Mesenteric fat pad (tissue), 1 donor: Measurements from ENCODE around the gene SLFN11. TPM values are rescaled to one million over a fixed set of nuclear protein-coding genes. Genes with fewer than 3 reads are reported as not detected.
"Not testable (repeated sequence)": the region's sequence is repeated elsewhere in the genome, so short reads cannot be mapped to it uniquely, and the experiment has no call there.

Source experiments
- DNase-seq: peaks from one replicate; pipeline ENCODE4 v3.0.0-alpha.2; 2020; ENCODE audit warnings: low spot score
- total RNA-seq: library from RNA; stranded (reverse); fragmentation: NEBNext Ultra II Directional; extraction: Animal tissue kit (Norgen Biotek cat#: 25700); gene quantifications from one replicate; pipeline ENCODE4 v1.2.1, GENCODE V29; 2021
- donor health status: DM: yes; HTN: yes; CAD: no.

SLFN11 gene
- total RNA-seq, 1 donor from 2014 or later = 54.7 TPM

DNA sequence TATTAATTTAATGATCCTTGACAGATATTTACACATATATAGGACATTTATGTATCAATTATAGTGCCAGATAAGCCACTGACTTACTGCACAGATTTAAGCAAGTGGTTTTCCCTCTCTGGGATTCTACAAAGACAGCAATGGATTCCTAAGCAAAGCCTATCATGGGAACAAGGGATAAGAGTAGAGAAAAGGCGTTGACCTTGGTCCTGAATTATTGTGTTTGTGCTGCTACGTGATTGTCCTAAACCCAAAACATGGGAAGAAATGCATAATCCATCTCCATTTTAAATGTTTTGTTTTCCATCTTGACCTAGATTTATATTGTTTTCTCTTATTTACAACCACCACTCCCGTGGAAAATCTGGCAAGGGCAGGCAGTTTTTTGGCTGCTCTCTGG lies 14.0 kb downstream of the SLFN11 start:
- no peak for DNase-seq

DNA sequence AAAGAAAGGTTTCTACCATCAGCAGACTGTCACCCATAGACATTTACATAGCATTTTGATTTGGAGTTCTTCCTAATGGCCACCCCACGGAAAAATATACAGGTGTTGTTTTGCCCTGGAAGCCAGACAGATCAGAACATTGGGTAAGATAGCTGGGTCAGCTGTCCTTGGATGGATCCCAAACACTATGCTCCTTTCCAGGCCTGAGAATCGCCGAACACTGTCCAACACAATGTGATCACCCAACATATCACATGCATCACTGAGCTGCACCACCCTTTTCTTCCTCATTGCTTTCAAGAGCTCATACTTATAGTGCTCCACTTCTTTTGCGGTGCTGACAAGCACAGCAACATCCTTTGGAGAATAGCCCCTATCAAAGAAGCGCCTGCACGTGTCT lies 21.1 kb downstream of the SLFN11 start:
- no peak for DNase-seq

DNA sequence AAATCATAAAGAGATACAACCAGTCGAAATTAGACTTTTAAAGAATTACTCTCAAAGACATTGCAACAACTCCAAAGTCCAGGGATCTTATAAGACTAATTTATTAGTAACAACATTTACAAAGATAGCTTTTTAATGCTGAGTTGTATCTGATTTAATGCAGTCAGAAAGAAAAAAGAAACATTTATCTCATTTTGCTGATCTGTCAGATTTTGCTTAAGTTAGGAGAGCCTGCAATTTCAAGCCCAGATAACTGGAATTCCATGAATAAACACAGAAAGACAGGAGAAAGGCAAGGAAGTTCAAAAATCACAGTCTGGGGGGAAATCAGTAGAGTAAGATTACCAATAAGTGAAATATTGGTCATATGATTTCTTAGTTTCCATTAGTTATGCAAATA lies 22.9 kb downstream of the SLFN11 start:
- DNase-seq = no peak

DNA sequence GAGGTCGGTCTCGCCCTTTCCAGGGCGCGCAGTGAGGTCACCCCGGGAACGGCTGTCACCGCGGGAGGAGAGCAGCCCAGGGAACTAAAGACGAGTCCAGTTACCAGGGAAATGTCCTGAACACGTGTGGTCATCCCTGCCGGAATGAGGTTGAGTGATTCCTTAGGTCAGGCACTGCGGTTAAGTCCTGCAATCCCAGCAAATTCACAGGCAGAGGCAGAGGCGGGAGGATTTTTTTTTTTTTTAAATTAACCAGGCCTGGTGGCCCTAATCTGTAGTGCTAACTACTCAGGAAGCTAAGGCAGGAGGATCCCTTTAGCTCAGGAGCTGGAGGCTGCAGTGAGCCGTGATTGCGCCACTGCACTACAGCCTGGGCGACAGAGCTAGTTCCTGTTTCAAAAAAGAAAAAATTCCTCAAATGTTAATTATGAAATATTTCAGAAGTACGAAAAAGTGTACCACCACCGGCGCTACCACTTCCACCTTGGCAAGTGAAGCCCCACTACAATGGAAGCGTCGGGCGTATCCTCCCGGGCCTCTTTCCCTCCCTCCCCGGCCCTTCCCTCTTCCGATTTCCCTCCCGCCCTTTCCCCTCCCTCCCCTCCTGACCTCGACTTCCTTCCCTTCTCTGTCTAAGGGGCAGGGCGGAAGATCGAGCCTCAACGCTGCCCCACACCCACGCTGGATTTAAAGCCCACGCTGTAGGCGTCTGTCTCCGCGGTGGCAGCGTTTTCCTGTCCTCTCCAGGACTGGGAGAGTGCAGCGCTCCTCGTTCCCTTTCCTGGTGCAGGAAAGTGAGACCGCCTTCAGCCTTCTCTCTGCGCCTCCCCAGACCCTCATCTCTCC lies 27.3 kb downstream of the SLFN11 start:
- DNase-seq = no peak

DNA sequence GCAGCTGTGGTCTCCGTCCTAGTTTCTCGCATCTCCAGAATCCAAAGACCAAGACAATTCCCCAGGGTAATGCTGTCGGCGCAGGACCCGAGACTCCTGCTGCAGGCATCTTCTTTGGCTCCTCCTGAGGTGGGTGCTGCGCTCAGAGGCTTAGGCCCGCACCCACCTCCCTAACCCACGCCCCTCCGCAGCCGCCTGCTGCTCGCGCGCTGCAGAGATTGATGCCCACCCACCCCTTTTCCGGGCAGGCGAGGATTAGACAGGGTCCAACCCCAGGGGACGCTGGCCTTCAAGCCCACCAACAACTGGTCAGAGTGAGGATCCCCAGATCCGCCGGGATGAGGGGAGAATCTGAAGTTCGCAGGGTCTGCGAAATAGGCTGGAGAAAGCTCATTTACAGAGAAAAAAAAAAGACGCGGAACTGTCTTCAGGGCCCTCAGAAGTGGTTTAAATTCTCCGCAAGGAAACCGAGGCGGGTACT lies 27.9 kb downstream of the SLFN11 start:
- no peak for DNase-seq

DNA sequence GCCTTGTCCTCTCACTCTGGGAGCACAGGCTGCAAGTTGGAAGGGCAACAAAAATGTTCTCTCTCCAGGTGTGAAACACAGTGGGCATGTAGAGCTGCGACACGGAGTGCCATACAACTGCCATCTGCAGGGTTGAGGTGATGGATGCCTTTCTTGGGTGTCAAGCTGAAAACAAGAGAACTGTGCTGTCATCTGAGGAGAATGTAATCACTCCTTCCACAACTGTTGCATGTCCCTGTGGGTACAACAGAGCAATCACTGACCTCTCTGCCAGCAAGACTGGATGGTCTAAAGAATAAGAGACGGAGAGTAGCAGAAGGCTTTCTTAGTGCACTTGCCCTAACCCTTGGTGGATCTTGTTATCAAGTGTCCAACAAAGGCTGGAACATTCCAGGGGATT lies 29.2 kb downstream of the SLFN11 start:
- DNase-seq = no peak

DNA sequence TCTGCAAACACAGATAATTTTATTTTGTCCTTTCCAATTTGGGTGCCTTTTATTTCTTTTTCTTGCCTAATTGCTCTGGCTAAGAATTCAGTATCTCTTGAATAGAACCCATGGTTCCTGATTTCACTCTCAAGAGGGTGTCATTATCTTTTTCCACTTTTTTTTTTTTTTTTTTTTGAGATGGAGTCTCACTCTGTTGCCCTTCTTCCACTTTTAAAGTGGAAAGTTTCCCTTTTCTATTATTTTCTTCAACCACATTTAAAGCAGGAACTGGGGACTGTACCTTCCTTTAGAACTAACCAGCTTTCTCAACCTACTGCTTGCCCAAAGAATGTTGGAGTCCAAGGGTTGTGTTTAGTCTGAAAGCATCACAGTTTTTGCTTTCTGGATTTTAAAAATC lies 31.1 kb downstream of the SLFN11 start:
- no peak for DNase-seq

DNA sequence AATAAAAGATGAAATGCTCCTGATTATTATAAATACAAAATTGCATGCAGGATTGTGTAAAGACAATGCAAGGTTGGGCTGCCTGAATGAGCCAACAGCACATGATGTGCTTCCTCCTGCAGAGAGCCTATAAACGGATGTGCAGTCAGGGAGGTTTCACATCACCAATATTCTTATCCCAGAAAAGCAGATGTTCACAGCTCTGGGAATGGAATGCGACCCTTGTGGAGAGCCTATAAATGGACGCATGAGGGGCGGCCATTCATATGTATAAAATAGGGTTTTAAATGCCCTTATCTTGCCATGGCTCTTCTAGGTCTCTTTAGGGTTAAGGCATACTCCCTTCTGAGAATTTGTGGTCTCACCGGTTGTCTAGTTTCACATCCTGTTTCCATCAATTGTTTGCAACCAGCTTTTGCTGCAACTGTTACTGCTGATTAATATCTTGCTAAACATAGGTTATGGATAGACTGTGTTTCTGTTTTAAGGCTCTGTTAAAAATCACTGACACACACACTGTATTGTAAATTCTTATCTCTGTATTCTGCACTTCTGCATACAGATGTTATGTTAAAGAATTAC lies 31.9 kb downstream of the SLFN11 start:
- no peak for DNase-seq

DNA sequence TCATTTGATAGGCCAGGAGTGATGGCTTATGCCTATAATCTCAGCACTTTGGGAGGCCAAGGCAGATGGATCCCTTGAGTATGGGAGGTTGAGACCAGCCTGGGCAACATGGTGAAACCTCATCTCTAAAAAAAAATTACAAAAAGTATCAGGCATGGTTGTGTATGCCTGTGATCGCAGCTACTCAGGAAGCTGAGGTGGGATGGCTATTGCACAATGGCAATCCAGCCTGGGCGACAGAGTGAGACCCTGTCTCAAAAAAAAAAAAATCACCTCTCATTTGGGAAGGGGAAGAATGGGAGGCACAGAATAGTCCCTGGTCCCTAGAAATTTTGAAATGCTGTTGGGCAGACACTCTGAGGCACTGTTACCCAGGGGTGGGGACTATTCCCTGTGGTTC lies 35.2 kb downstream of the SLFN11 start:
- no peak for DNase-seq

DNA sequence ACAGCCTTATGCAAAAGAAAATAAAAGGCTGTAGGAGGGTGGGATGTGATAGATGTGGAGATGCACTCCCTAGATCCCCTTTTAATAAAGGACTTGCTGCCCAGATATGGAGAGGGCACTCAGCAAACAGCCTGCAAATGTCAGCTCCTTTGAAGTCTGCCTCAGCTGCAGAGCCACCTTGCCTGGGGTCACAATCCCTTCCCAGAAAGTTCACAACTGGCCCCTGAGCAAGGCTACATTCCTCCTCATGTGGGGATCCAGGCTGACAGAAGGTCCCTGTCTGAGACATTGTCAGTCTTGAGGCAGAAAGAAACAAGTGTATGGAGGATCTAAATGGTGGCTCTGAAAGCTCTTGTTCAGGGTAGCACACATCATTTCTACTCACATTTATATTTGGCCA lies 36.1 kb downstream of the SLFN11 start:
- DNase-seq = no peak

DNA sequence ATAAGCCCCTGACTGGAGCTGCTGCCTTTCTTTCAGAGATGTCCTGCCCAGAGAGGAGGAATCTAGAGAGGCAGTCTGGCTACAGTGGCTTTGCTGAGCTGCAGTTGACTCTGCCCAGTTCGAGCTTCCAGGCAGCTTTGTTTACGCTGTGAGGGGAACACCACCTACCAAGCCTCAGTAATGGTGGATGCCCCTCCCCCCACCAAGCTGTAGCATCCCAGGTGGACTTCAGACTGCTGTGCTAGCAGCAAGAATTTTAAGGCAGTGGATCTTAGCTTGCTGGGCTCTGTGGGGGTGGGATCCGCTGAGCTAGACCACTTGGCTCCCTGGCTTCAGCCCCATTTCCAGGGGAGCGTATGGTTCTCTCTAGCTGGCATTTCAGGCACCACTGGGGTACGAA lies 39.8 kb downstream of the SLFN11 start:
- DNase-seq = not testable (repeated sequence)

DNA sequence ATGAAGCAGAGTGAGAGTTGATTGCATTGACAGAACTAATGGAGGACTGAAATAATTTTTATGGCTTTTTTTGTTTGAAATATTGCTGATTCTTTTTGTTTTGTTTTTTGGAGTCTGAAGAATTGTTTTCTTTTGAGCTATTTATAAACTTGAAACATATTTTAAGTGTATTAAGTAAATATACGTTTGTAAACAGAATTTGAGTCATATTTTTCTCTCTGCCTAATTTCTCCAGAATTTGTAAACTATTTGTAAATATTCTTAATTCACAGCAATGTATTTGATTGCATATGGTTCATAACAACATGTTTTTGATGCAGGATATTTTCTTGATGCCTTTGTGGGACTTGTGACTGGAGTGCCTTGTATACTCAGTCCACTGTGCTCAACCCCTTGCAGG lies 50.7 kb downstream of the SLFN11 start:
- DNase-seq = no peak

DNA sequence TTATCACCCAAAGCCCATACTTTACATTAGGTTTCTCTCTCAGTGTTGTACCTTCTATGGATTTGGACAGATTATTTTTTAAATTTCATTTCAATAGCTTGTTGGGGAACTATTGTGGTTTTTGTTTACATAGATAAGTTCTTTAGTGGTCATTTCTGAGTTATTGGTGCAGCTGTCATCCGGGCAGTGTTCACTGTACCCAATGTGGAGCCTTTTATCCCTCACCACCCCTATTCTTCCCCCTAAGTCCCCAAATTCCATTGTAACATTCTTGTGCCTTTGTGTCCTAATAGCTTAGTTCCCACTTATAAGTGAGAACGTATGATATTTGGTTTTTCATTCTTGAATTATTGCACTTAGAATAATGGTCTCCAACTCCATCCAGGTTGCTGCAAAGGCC lies 57.5 kb downstream of the SLFN11 start:
- no peak for DNase-seq

DNA sequence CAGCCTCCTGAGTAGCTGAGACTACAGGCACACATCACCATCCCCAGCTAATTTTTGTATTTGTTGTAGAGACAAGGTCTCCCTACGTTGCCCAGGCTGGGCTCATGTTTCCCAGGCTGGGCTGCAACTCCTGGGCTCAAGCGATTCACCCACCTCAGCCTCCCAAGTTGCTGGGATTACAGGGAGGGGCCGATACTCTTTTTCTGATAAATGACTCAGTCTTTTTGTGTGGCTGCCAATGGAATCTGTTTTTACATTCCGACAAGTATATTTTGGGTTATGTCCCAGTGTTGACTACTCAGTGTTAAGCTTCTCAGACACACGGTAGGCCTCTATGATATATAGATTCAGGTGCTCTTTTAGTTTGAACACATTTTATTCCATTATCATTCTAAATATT lies 58.1 kb downstream of the SLFN11 start:
- DNase-seq = no peak

DNA sequence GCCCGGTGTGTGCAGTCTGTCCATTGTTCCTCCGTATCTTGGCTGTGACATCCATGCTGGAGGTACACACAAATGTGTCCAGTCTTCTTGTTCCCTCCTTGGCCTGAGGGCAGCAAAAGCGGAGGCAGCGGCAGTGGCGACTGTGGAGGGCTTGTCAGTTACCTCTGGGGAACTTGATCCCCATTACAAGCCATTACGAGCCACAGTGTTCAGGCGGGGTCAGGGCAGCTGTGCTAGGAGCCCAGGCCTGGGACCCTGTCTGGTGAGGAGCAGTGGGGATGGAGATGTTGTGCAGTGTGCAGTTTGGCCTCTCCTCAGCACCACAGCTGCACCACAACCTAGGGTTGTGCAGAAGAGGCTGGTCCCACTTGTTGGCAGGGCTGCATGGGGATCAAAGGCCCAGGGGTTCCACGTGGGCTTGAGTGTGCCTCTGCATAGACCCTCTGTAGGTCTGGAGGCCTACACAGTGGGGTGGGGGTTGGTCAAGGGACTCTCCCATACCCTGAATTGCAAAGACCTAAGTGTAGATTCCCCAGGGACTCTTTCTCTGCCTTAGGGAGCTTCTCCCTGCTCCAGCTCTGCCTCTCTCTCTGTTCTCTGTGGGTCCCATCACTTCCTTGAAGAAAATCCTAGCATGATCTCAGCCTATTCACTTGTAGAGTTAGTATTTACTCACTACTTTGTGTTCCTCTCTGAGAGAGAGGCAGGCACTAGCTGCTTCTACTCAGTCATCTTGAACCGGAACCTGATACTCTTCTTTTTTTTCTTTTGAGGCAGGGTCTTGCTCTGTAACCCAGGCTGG lies 58.8 kb downstream of the SLFN11 start:
- no peak for DNase-seq

DNA sequence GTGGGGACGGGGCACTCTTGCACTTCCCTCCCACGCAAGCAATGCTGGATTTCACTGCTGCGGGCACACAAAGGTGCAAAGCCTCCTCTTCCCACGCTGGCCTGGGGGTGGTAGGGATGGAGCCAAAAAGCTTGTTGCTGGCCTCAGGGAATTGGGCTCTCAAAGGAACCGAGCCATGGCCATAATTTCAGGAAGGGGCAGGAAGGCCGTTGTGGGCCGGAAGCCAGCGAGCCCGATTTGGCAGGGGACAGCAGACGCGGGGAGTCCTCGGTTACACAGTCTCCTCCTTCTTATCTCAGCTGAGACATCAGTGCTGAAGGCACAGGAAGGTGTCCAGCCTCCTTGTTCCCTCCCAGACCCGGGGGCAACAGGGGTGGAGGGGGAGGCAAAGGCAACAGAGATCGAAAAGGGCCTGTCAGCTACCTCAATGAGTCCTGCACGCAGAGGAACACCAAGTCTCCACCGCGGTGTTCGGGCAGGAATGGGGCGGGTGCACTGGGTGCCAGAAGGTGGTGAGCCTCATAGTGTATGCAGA lies 59.5 kb downstream of the SLFN11 start:
- no peak for DNase-seq

DNA sequence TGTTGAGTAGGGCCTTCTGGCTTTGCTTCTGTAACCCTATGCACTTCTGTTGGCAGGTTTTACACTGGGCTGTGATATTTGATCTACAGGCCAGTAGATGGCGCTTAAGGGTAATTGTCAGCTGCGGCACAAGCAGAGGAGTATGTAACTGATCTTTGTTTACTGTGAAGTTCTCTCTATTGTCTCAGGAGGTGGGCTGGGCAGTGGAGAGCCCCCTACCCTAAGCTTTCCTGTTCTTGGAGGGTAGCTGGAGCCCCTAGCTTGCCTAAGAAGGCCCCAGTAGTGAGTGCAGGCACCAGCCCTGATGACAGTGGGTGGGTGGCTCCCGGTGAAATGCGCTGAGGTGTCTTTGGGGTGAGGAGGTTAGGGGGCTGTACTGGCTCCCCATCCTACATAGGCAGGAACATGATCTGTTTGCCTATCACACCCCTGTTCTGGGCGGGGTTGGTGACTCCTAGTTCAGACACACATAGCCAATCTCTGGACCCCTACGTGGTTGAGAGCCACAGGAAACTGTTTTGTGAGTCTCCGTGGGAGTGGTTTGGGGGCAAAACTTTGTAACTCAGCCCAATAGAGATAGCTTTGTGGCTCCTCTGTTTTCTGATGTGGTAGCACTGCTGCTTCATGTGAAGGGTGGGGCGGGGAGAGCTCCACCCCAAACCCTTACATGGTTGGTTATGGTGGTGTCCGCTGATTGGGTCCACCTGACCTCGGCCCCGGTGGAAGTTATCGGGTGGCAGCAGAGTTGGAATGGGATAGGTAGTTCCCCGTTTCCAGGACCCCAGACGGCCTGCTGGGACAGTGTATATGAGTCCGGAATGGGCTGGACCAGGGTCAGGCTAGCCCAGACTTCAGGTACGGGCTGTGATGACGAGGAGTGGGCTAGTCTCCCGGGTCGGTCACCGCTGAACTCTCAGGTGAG lies 60.4 kb downstream of the SLFN11 start:
- no peak for DNase-seq

DNA sequence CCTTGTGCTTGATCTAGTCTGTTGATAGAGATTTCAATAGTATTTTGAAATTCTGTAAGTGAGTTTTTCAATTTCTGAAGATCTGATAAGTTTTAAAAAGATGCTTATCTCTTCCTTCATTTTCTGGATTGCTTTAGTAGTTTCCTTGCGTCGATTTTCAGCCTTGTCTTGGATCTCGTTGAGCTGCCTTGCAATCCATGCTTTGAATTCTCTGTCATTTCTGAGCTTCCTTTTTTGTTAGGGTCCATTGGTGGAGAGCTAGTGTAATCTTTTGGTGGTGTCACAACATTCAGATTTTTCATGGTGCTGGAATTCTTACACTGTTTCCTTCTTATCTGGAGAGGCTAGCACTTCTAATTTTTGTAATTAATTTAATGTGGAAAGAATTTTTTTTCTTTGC lies 61.1 kb downstream of the SLFN11 start:
- no peak for DNase-seq

DNA sequence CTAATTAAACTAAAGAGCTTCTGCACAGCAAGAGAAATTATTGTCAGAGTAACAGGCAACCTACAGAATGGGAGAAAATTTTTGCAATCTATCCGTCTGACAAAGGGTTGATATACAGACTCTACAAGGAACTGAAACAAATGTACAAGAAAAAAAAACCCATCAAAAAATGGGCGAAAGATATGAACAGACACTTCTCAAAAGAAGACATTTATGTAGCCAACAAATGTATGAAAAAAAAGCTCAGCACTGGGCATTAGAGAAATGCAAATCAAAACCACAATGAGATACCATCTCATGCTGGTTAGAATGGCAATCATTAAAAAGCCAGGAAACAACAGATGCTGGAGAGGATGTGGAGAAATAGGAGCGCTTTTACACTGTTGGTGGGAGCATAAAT lies 64.1 kb downstream of the SLFN11 start:
- DNase-seq = not testable (repeated sequence)
